ENCODE data around the gene PTPRM.

PTPRM gene

DNA sequence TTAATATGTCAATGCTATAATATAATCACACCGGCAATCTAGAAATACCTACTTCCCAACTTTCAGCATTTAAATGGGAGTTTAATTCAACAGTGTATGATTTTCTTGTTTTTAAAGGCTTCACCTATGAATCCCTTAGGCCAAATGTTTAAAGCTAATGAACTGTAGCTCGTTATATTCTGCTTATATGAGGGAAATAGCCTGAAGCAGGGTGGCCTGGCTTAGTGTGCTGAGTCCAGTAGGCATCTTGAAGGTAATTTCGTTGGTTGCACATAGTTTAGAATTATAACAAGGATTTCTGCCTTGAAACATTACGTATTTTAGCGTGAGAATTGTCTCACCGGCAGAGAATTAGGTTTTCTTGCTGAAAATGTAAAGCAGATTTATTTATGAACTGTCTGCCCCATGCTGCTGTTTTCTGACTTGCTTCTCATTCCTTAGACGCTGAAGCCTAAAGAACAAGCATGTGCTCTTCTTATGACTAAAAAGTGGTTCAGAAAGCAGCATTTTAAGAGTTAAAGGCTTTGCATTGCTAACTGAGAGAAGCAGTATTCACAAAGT is 608.5 kb downstream of the PTPRM start:
- DNase-seq (ENCODE audit: extremely low spot score), result no peak
- POLR2A ChIA-PET, result no interaction called here
- CTCF ChIA-PET, result interaction anchor here (1.0 to 1.7 kb wide), 2 partner anchors 28 to 61 kb away, joined by 3 read pairs; no protein-coding TSS in a partner anchor
- no peak for TF ChIP-seq CTCF (IDR thresholded peaks at IDR 0.05; ENCODE audit: control extremely low read depth, extremely low read depth, low read depth, missing control alignments)

GRCh38 chr18:8176109-8176508 is 609.0 kb downstream of the PTPRM start:
- ChIA-PET POLR2A (no interaction called here), CTCF (interaction anchor here (1.0 kb wide), 1 partner anchor 61 kb away, joined by 3 read pairs; no protein-coding TSS in a partner anchor)
- DNase-seq (ENCODE audit: extremely low spot score), result no peak
- TF ChIP-seq CTCF (IDR thresholded peaks at IDR 0.05; ENCODE audit: control extremely low read depth, extremely low read depth, low read depth, missing control alignments), result no peak

DNA sequence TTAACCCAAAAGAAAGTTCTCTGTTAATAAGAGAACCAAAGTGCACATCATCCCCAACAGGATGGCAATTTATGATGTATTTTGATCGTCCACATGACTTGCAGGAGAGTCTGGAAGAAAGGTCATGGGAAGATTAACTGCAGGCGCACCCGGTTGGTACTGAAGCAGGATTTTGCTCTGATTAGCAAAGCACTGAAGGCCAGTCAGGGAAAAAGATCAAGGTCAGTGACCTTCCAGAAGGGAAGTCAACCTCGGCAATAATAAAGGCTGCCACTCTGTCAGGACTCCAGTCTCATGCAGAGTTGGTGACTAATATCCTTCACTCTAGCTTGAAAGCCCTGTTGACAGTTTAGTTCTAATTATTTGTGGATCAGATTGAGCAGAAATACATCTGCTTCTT is 609.4 kb downstream of the PTPRM start:
- DNase-seq (ENCODE audit: extremely low spot score), result no peak
- CTCF ChIA-PET, result interaction anchor here (1.0 kb wide), 1 partner anchor 60 kb away, joined by 3 read pairs; no protein-coding TSS in a partner anchor
- TF ChIP-seq CTCF (IDR thresholded peaks at IDR 0.05; ENCODE audit: control extremely low read depth, extremely low read depth, low read depth, missing control alignments), result no peak
- POLR2A ChIA-PET, result no interaction called here

- no peak for TF ChIP-seq CTCF (IDR thresholded peaks at IDR 0.05; ENCODE audit: control extremely low read depth, extremely low read depth, low read depth, missing control alignments)
- DNase-seq (ENCODE audit: extremely low spot score), result no peak
- ChIA-PET CTCF (interaction anchor here (1.2 kb wide), 1 partner anchor 22 kb away, joined by 3 read pairs; no protein-coding TSS in a partner anchor), POLR2A (no interaction called here)
Observed at GRCh38 chr18:8177330-8178016, 610.4 kb downstream of the PTPRM start.

DNA sequence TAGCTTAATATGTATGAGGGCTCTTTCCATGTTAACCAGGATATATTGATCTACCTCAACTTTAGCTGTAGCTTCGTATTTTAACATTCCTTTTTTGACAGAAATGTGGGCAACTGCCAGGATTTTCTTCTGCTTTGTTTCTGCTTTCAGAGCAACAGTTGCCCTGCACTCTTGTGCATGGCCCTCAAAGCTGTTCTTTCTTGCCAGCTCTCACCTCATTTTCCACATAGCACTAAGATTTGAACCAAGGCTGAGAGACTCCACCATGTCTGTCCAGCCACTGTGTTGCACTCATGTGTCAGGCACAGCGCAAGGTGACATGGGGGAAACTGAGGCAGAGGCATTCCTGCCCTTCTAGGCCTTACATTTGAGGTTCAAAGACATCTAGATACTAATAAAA is 619.3 kb downstream of the PTPRM start:
- DNase-seq (ENCODE audit: extremely low spot score), result no peak
- no peak for TF ChIP-seq CTCF (IDR thresholded peaks at IDR 0.05; ENCODE audit: control extremely low read depth, extremely low read depth, low read depth, missing control alignments)
- ChIA-PET CTCF (no interaction called here), POLR2A (no interaction called here)

- TF ChIP-seq CTCF (IDR thresholded peaks at IDR 0.05; ENCODE audit: control extremely low read depth, extremely low read depth, low read depth, missing control alignments), result no peak
- no peak for DNase-seq (ENCODE audit: extremely low spot score)
- CTCF ChIA-PET, result no interaction called here
Observed at GRCh38 chr18:8188184-8188583, 621.1 kb downstream of the PTPRM start.

More at GRCh38 chr18:8188184-8188583, 621.1 kb downstream of the PTPRM start:
- POLR2A ChIA-PET, result no interaction called here
